Activated CD4-positive, alpha-beta T cell treated with anti-CD3 and anti-CD28 coated beads, Interleukin-2, Interleukin-6, amounts not matched to agents 100 ng/mL and 50 ng/mL, durations not matched to agents 16 hours and 8 hours (primary cell): Measurements from ENCODE around the gene IDI2.
A peak's percentile ranks its signal among the peaks of the same experiment; 100 is the strongest.
"Not testable (repeated sequence)": the region's sequence is repeated elsewhere in the genome, so short reads cannot be mapped to it uniquely, and the experiment has no call there.

Experiments
- DNase-seq: peaks from one replicate; pipeline ENCODE4 v3.0.0-alpha.2; 2020

The IDI2 gene

GRCh38 chr10:1045415-1045814 lies 19.8 kb upstream of the IDI2 start:
- DNase-seq = no peak

GRCh38 chr10:1044964-1045363 lies 19.3 kb upstream of the IDI2 start:
- DNase-seq = no peak

GRCh38 chr10:1044146-1044545 lies 18.5 kb upstream of the IDI2 start:
- DNase-seq = no peak

GRCh38 chr10:1043532-1043995 lies 17.9 kb upstream of the IDI2 start:
- DNase-seq = peak; percentile 54

GRCh38 chr10:1041514-1041913 lies 15.9 kb upstream of the IDI2 start:
- DNase-seq = no peak

- no peak for DNase-seq
Observed at GRCh38 chr10:1040133-1040532, 14.5 kb upstream of the IDI2 start.

- DNase-seq = not testable (repeated sequence)
Observed at GRCh38 chr10:1038769-1039168, 13.1 kb upstream of the IDI2 start.

- DNase-seq = no peak
Observed at GRCh38 chr10:1037098-1037497, 11.4 kb upstream of the IDI2 start.

GRCh38 chr10:1036341-1036791 lies 10.7 kb upstream of the IDI2 start:
- DNase-seq = peak; percentile 58

- no peak for DNase-seq
Observed at GRCh38 chr10:1035201-1035600, 9.5 kb upstream of the IDI2 start.

GRCh38 chr10:1034758-1035157 lies 9.1 kb upstream of the IDI2 start:
- no peak for DNase-seq

- no peak for DNase-seq
Observed at GRCh38 chr10:1033601-1034000, 7.9 kb upstream of the IDI2 start.

GRCh38 chr10:1029838-1030237 lies 4.2 kb upstream of the IDI2 start:
- DNase-seq = no peak

- DNase-seq = no peak
Observed at GRCh38 chr10:1026578-1026977, 919 bp upstream of the IDI2 start.

GRCh38 chr10:1024103-1024502 lies 1.6 kb downstream of the IDI2 start:
- DNase-seq = no peak

- no peak for DNase-seq
Observed at GRCh38 chr10:1022413-1022812, 3.2 kb downstream of the IDI2 start.

GRCh38 chr10:1020958-1021357 lies 4.7 kb downstream of the IDI2 start:
- no peak for DNase-seq

- no peak for DNase-seq
Observed at GRCh38 chr10:1020460-1020859, 5.2 kb downstream of the IDI2 start.

GRCh38 chr10:1019362-1019761 lies 6.3 kb downstream of the IDI2 start:
- no peak for DNase-seq

- no peak for DNase-seq
Observed at GRCh38 chr10:1015688-1016087, 10.0 kb downstream of the IDI2 start.

GRCh38 chr10:1011696-1012095 lies 14.0 kb downstream of the IDI2 start:
- no peak for DNase-seq

- DNase-seq = no peak
Observed at GRCh38 chr10:1010703-1011102, 15.0 kb downstream of the IDI2 start.

GRCh38 chr10:1009947-1010346 lies 15.7 kb downstream of the IDI2 start:
- DNase-seq = not testable (repeated sequence)

- no peak for DNase-seq
Observed at GRCh38 chr10:1009071-1009494, 16.6 kb downstream of the IDI2 start.

GRCh38 chr10:1007583-1007982 lies 18.1 kb downstream of the IDI2 start:
- DNase-seq = no peak

GRCh38 chr10:1006573-1006972 lies 19.1 kb downstream of the IDI2 start:
- no peak for DNase-seq
